IMR-90 (cell line): ENCODE results near the gene CCDC18. TPM values are rescaled to one million over a fixed set of nuclear protein-coding genes. Genes with fewer than 3 reads are reported as not detected.

ENCODE experiments used
- ATAC-seq: fragments of 200-7000 bp; cut with Tn5 transposase; 2 replicates; pipeline ENCODE4 v1.9.1; 2020; ENCODE audit warnings: low read depth, mild to moderate bottlenecking, moderate library complexity
- BruUV-seq: library from RNA; stranded (reverse); fragments of 400-500 nt; replicated peaks from 2 replicates; lab custom pipeline; 2021; lab: Mats Ljungman, UMichigan
- CTCF ChIA-PET: fragments of 300-600 bp; formaldehyde crosslinking; extraction: SDS; loops from one replicate; lab custom pipeline; 2021; ENCODE audit warnings: antibody characterized with exemption; lab: Yijun Ruan, JAX
- POLR2A ChIA-PET: fragments of 300-600 bp; sonication (Branson Sonifier 250); formaldehyde crosslinking; loops from one replicate; lab custom pipeline; 2022; ENCODE audit warnings: antibody characterized with exemption; ENCODE audit not compliant: unreplicated experiment; lab: Charles Lee
- DNase-seq: peaks from one replicate; pipeline ENCODE4 v3.0.0; 2013
- H2AFZ ChIP-seq: replicated peaks from 2 replicates; pipeline ENCODE3; 2013; ENCODE audit warnings: low read length, mild to moderate bottlenecking; ENCODE audit not compliant: poor library complexity
- H2AK5ac ChIP-seq: 2 replicates; pipeline ENCODE4 v1.6.1; 2013; ENCODE audit warnings: low read depth, low read length, inconsistent platforms
- H2AK9ac ChIP-seq: replicated peaks from 2 replicates; pipeline ENCODE3; 2013; ENCODE audit warnings: mild to moderate bottlenecking, low read depth, low read length, moderate library complexity; ENCODE audit not compliant: poor library complexity
- H2BK120ac ChIP-seq: 2 replicates; pipeline ENCODE4 v1.6.1; 2013; ENCODE audit warnings: low read depth, low read length, inconsistent platforms
- H2BK15ac ChIP-seq: 3 replicates; pipeline ENCODE4 v1.6.1; 2013; ENCODE audit warnings: low read depth, low read length, inconsistent platforms
- H2BK20ac ChIP-seq: 2 replicates; pipeline ENCODE4 v1.6.1; 2013; ENCODE audit warnings: low read depth, mild to moderate bottlenecking, inconsistent platforms, low read length, moderate library complexity
- H2BK5ac ChIP-seq: 2 replicates; pipeline ENCODE4 v1.6.1; 2013; ENCODE audit warnings: mild to moderate bottlenecking, low read depth, low read length, inconsistent platforms; ENCODE audit not compliant: poor library complexity, severe bottlenecking
- H3K14ac ChIP-seq: replicated peaks from 2 replicates; pipeline ENCODE4 v1.6.1; 2013; ENCODE audit warnings: low read depth, low read length, inconsistent platforms
- H3K18ac ChIP-seq: 2 replicates; pipeline ENCODE4 v1.6.1; 2013; ENCODE audit warnings: low read depth, low read length, control low read depth
- H3K23ac ChIP-seq: 2 replicates; pipeline ENCODE4 v1.6.1; 2013; ENCODE audit warnings: low read depth, low read length, inconsistent platforms
- H3K27ac ChIP-seq: 2 replicates; pipeline ENCODE4 v1.5.1; 2013; ENCODE audit warnings: mild to moderate bottlenecking, control low read depth, low read length; ENCODE audit not compliant: insufficient read depth
- H3K27me3 ChIP-seq: 2 replicates; pipeline ENCODE4 v1.6.1; 2013; ENCODE audit warnings: low read length; ENCODE audit not compliant: control insufficient read depth, insufficient read depth
- H3K36me3 ChIP-seq: 2 replicates; pipeline ENCODE4 v1.6.1; 2013; ENCODE audit warnings: low read length, mixed read lengths; ENCODE audit not compliant: control insufficient read depth, insufficient read depth
- H3K4ac ChIP-seq: 2 replicates; pipeline ENCODE4 v1.6.1; 2013; ENCODE audit warnings: low read depth, low read length, inconsistent platforms
- H3K4me1 ChIP-seq: 2 replicates; pipeline ENCODE4 v1.6.1; 2013; ENCODE audit warnings: low read length, mixed read lengths; ENCODE audit not compliant: control insufficient read depth, insufficient read depth
- H3K4me2 ChIP-seq: 2 replicates; pipeline ENCODE4 v1.6.1; 2013; ENCODE audit warnings: low read depth, mild to moderate bottlenecking, control low read depth, low read length, moderate library complexity
- H3K4me3 ChIP-seq: 2 replicates; pipeline ENCODE4 v1.5.1; 2013; ENCODE audit warnings: low read depth, mild to moderate bottlenecking, control low read depth, low read length, moderate library complexity; ENCODE audit not compliant: insufficient read depth
- H3K56ac ChIP-seq: 2 replicates; pipeline ENCODE4 v1.6.1; 2013; ENCODE audit warnings: low read length, inconsistent platforms; ENCODE audit not compliant: insufficient read depth; ENCODE audit errors: extremely low read depth
- H3K79me1 ChIP-seq, 2 experiments: 2 replicates each; pipeline ENCODE4 v1.6.1; 2013; ENCODE audit warnings: low read length in 2 of 2, inconsistent platforms in 1 of 2, low read depth in 1 of 2
- H3K9ac ChIP-seq: 2 replicates; pipeline ENCODE4 v1.6.1; 2013; ENCODE audit warnings: low read depth, low read length, control low read depth
- H3K9me1 ChIP-seq: 2 replicates; pipeline ENCODE4 v1.6.1; 2013; ENCODE audit warnings: low read length, inconsistent platforms; ENCODE audit not compliant: insufficient read depth
- H3K9me3 ChIP-seq: 2 replicates; pipeline ENCODE4 v1.6.1; 2013; ENCODE audit warnings: low read length; ENCODE audit not compliant: control insufficient read depth, insufficient read depth
- H4K20me1 ChIP-seq: 2 replicates; pipeline ENCODE4 v1.6.1; 2013; ENCODE audit warnings: low read length, inconsistent platforms; ENCODE audit not compliant: insufficient read depth
- H4K5ac ChIP-seq: 2 replicates; pipeline ENCODE4 v1.6.1; 2013; ENCODE audit warnings: mild to moderate bottlenecking, low read depth, low read length, control low read depth
- H4K8ac ChIP-seq, 2 experiments: 2 replicates each; pipeline ENCODE4 v1.6.1; 2013; ENCODE audit warnings: low read depth in 2 of 2, low read length in 2 of 2, control low read depth in 1 of 2, inconsistent platforms in 1 of 2
- H4K91ac ChIP-seq: 2 replicates; pipeline ENCODE4 v1.6.1; 2013; ENCODE audit warnings: low read depth, low read length, inconsistent platforms; ENCODE audit not compliant: insufficient read depth
- CEBPB ChIP-seq: IDR thresholded peaks from 2 replicates; pipeline ENCODE4 v1.6.1; 2012; ENCODE audit warnings: low read depth, low read length, improper control_type of control experiment
- MAFK ChIP-seq: IDR thresholded peaks from 2 replicates; pipeline ENCODE4 v1.6.1; 2012; ENCODE audit warnings: low read depth, low read length, improper control_type of control experiment
- WGBS, 2 experiments: methylation state at CpG; one replicate each; pipeline versions ENCODE4 v1.1.5 to v1.1.7; 2013; ENCODE audit warnings: missing lambda C conversion rate in 2 of 2; ENCODE audit not compliant: insufficient read length in 1 of 2; ENCODE audit errors: extremely low coverage in 2 of 2; 5-methylcytosine and 5-hydroxymethylcytosine counted together
- dilution Hi-C: fragments of 300-500 bp; cut with HindIII; formaldehyde crosslinking; loops from one replicate; pipeline ENCODE4 v1.14.3; 2018; ENCODE audit warnings: low sequenced_read_pairs; ENCODE audit not compliant: unreplicated experiment
- in situ Hi-C: fragments of 300-500 bp; cut with MboI; formaldehyde crosslinking; loops from 3 replicates; pipeline ENCODE4 v1.14.3; 2019; ENCODE audit warnings: low sequenced_read_pairs, inconsistent platforms, mixed read lengths
- intact Hi-C: fragments of 100-400 bp; cut with micrococcal nuclease; formaldehyde crosslinking; loops from 2 replicates; pipeline ENCODE4 v1.10.0; 2022
- polyA plus RNA-seq, 3 experiments: library from polyadenylated mRNA; depleted of rRNA; stranded (reverse); fragments of >200 nt; gene quantifications; 2 replicates each; pipeline ENCODE4 v1.2.3, GENCODE V29; 2012; ENCODE audit warnings: low replicate concordance in 1 of 3
- total RNA-seq: library from RNA; depleted of rRNA; stranded (reverse); fragments of >200 nt; gene quantifications from 2 replicates; pipeline ENCODE4 v1.2.3, GENCODE V29; 2012
- TF ChIP-seq, protein P1 (sequence below): fragments of 150-350 bp; IDR thresholded peaks from 2 replicates; pipeline ENCODE4 v1.6.1; 2017; ENCODE audit warnings: mild to moderate bottlenecking, antibody characterized with exemption, low read length, low read depth
- TF ChIP-seq, protein P2 (sequence below): fragments of 150-350 bp; IDR thresholded peaks from 2 replicates; pipeline ENCODE4 v1.6.1; 2016; ENCODE audit warnings: low read depth, mild to moderate bottlenecking, low read length, moderate library complexity, borderline replicate concordance

Gene CCDC18
- total and polyA plus RNA-seq, 2 of the 4 experiments (the other 2 are of a cell fraction) = 5.5 to 7.3 TPM

DNA sequence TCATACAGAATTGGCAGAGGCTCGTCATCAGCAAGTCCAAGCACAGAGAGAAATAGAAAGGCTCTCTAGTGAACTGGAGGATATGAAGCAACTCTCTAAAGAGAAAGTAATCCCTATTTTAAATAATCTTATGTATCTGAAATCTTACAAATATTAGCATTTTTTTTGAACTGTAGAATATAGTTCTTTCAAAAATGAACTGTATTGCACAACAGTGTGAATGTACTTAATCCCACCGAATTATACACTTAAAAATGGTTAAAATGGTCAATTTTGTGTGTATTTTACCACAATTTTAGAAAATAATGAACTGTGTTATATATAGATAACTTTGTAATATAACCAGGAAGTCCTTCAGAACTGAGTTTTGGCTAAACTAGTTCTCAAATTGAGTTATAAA is 75.9 kb downstream of the CCDC18 start:
- no peak overlapping the region for H4K5ac ChIP-seq
- no peak overlapping the region for H3K27ac ChIP-seq
- H3K9ac ChIP-seq = no peak overlapping the region
- H3K27me3 ChIP-seq = no peaks in the 10 kb centered on the region
- H3K56ac ChIP-seq = no peak overlapping the region
- DNase-seq (no peak), ATAC-seq (no peak)
- H2BK20ac ChIP-seq = no peak overlapping the region
- dilution Hi-C loops = no loop called here
- H3K36me3 ChIP-seq = no peaks in the 10 kb centered on the region
- H3K23ac ChIP-seq = no peak overlapping the region
- no TSS peak for BruUV-seq
- H3K4me1 ChIP-seq = peaks cover 2% of the 10 kb centered on the region; the same call in 1 of the 2 replicates
- H4K8ac ChIP-seq = no peak overlapping the region
- H3K79me1 ChIP-seq = peaks cover 12 to 13% of the 10 kb centered on the region in 2 experiments; a peak in 2 of 4 replicates
- peaks cover 14% of the 10 kb centered on the region; the same call in 1 of the 2 replicates for H3K9me1 ChIP-seq
- H4K91ac ChIP-seq = no peak overlapping the region
- H2AK9ac ChIP-seq = no peak overlapping the region
- ChIA-PET CTCF (no interaction called here), POLR2A (no interaction called here)
- H2BK15ac ChIP-seq = no peak overlapping the region
- H2BK120ac ChIP-seq = no peak overlapping the region
- intact Hi-C loops = no loop called here
- H3K4me2 ChIP-seq = no peak overlapping the region
- no peak overlapping the region for H2BK5ac ChIP-seq
- no peaks in the 10 kb centered on the region for H4K20me1 ChIP-seq
- TF ChIP-seq MAFK (no peak), CEBPB (peak; percentile 51; the same call in 1 of the 2 replicates)
- TF ChIP-seq, protein P1, sequence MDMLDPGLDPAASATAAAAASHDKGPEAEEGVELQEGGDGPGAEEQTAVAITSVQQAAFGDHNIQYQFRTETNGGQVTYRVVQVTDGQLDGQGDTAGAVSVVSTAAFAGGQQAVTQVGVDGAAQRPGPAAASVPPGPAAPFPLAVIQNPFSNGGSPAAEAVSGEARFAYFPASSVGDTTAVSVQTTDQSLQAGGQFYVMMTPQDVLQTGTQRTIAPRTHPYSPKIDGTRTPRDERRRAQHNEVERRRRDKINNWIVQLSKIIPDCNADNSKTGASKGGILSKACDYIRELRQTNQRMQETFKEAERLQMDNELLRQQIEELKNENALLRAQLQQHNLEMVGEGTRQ = no peak
- TF ChIP-seq, protein P2, sequence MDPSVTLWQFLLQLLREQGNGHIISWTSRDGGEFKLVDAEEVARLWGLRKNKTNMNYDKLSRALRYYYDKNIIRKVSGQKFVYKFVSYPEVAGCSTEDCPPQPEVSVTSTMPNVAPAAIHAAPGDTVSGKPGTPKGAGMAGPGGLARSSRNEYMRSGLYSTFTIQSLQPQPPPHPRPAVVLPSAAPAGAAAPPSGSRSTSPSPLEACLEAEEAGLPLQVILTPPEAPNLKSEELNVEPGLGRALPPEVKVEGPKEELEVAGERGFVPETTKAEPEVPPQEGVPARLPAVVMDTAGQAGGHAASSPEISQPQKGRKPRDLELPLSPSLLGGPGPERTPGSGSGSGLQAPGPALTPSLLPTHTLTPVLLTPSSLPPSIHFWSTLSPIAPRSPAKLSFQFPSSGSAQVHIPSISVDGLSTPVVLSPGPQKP = no peak
- no peak overlapping the region for H2AFZ ChIP-seq
- in situ Hi-C loops = no loop called here
- H3K14ac ChIP-seq = no peak overlapping the region
- no peak overlapping the region for H3K18ac ChIP-seq
- H2AK5ac ChIP-seq = no peak overlapping the region
- no CpG with 5 or more reads among the region's 2 CpGs for WGBS, 2 experiments
- H3K4me3 ChIP-seq = no peak overlapping the region
- no peak overlapping the region for H3K4ac ChIP-seq
- peaks cover 6% of the 10 kb centered on the region; the same call in 1 of the 2 replicates for H3K9me3 ChIP-seq
